ENCODE measurements around the gene SVIL.

DNA sequence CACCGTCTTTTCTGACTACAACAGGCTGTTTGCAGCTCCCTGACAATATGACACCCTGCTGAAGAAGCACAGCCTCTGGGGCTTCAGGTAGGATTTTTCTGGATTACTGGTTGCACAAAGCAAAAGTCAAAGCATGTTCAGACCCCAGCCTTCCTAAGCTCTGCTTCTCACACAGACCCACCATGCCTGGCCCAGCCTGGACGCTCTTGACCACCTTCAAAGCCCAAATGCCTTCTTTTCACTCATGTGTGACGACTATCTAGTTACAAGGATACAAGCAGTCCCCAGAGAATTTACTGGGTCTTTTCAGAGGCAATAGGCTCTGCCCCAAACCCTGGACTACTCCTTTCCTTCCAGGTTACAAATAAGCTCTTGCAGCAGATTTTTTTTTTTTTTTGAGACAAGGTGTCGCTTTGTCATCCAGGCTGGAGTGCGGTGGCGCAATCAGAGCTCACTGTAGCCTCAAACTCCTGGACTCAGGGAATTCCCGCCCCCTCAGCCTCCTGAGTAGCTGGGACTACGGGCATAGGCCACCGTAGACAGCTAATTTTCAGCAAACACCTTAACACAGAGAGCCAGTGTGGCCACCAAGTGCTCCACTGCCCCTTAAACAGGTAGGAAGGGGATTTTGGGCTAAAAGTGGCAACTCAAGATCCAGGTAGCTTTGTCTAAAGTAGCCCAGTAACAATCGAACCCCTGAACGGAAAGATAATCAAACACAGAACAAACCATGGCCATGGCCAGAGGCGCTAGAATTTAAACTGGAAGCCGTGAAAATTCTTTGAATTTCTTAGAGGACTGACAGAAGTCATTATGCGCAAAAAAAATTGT is 16.2 kb downstream of the SVIL start:
- TF ChIP-seq CTCF (conservative IDR thresholded peaks at IDR 0.05; ENCODE audit: low read length) (no peak), EZH2phosphoT487 (IDR thresholded peaks at IDR 0.05; ENCODE audit: borderline replicate concordance) (no peak)
